Endothelial cell of umbilical vein (primary cell): ENCODE results near the gene PHLDB2. TPM values are rescaled to one million over a fixed set of nuclear protein-coding genes. Genes with fewer than 3 reads are reported as not detected.

Source experiments
- BruUV-seq: library from RNA; stranded (reverse); fragments of 400-500 nt; replicated peaks from 2 replicates; lab custom pipeline; 2021; lab: Mats Ljungman, UMichigan
- CTCF ChIA-PET: fragments of 300-600, 350-600 bp; sonication (Branson Sonifier 250); formaldehyde crosslinking; loops from one replicate; lab custom pipeline; 2021; ENCODE audit warnings: antibody characterized with exemption, inconsistent platforms; lab: Charles Lee
- POLR2A ChIA-PET: fragments of 300-600, 350-600 bp; sonication (Branson Sonifier 250); formaldehyde crosslinking; loops from one replicate; lab custom pipeline; 2021; ENCODE audit warnings: antibody characterized with exemption, inconsistent platforms; lab: Charles Lee
- DNase-seq: peaks from one replicate; pipeline ENCODE4 v3.0.0-alpha.2; 2011; ENCODE audit warnings: low read depth, low spot score
- FAIRE-seq: peaks from 2 replicates; lab custom pipeline; 2011; peaks lifted over from hg19 to GRCh38; lab: Jason Lieb, UNC
- H2AFZ ChIP-seq: 2 replicates; pipeline ENCODE4 v1.6.0; 2012; ENCODE audit warnings: low read depth, low read length, control low read depth, inconsistent platforms
- H3K27ac ChIP-seq: 2 replicates; pipeline ENCODE4 v1.5.1; 2011; ENCODE audit warnings: low read depth, mild to moderate bottlenecking, control low read depth, low read length, moderate library complexity; ENCODE audit not compliant: insufficient read depth
- H3K27me3 ChIP-seq, 2 experiments: 2 replicates each; pipeline versions ENCODE4 v1.6.0 to v1.6.1; 2011; ENCODE audit warnings: low read length in 2 of 2, mixed read lengths in 1 of 2; ENCODE audit not compliant: control insufficient read depth in 2 of 2, insufficient read depth in 2 of 2
- H3K36me3 ChIP-seq, 2 experiments: 2 replicates in 1 of 2; 3 replicates in 1 of 2; pipeline ENCODE4 v1.5.1; 2011; ENCODE audit warnings: low read length in 2 of 2, mild to moderate bottlenecking in 1 of 2, moderate library complexity in 1 of 2; ENCODE audit not compliant: control insufficient read depth in 2 of 2, insufficient read depth in 2 of 2; ENCODE audit errors: extremely low read depth in 1 of 2
- H3K4me1 ChIP-seq: 3 replicates; pipeline ENCODE4 v1.5.1; 2011; ENCODE audit warnings: mild to moderate bottlenecking, low read length; ENCODE audit not compliant: control insufficient read depth, insufficient read depth; ENCODE audit errors: extremely low read depth
- H3K4me2 ChIP-seq: 2 replicates; pipeline ENCODE4 v1.6.1; 2011; ENCODE audit warnings: low read length, control low read depth, mixed read lengths; ENCODE audit not compliant: insufficient read depth
- H3K4me3 ChIP-seq, 3 experiments: fragments of 200-600 bp in 1 of 3; sonication (generic), shearing (Covaris generic) in 1 of 3; replicated peaks in 1 of 3; 2 replicates each; pipeline ENCODE4 v1.5.1; 2011 to 2016; ENCODE audit warnings: control low read depth in 3 of 3, low read length in 3 of 3, mild to moderate bottlenecking in 2 of 3, inconsistent platforms in 1 of 3, low read depth in 1 of 3, moderate library complexity in 1 of 3; ENCODE audit not compliant: insufficient read depth in 1 of 3
- H3K79me2 ChIP-seq: 2 replicates; pipeline ENCODE4 v1.6.0; 2012; ENCODE audit warnings: low read length, inconsistent platforms; ENCODE audit not compliant: control insufficient read depth, insufficient read depth
- H3K9ac ChIP-seq: replicated peaks from 2 replicates; pipeline ENCODE3; 2011; ENCODE audit warnings: low read length, control low read depth; ENCODE audit not compliant: insufficient read depth; ENCODE audit errors: extremely low read depth
- H3K9me1 ChIP-seq: replicated peaks from 3 replicates; pipeline ENCODE4 v1.6.0; 2011; ENCODE audit warnings: mild to moderate bottlenecking, low read length; ENCODE audit not compliant: control insufficient read depth, insufficient read depth; ENCODE audit errors: extremely low read depth
- H3K9me3 ChIP-seq: replicated peaks from 2 replicates; pipeline ENCODE4 v1.5.1; 2012; ENCODE audit warnings: low read length, inconsistent platforms; ENCODE audit not compliant: control insufficient read depth, insufficient read depth
- H4K20me1 ChIP-seq: replicated peaks from 2 replicates; pipeline ENCODE3; 2011; ENCODE audit warnings: mild to moderate bottlenecking, low read length; ENCODE audit not compliant: control insufficient read depth, insufficient read depth; ENCODE audit errors: extremely low read depth
- EZH2 ChIP-seq: IDR thresholded peaks from 2 replicates; pipeline ENCODE4 v1.6.1; 2012; ENCODE audit warnings: borderline replicate concordance, low read depth, mild to moderate bottlenecking, moderate library complexity, low read length, inconsistent platforms; ENCODE audit not compliant: severe bottlenecking
- FOS ChIP-seq: IDR thresholded peaks from 2 replicates; pipeline ENCODE4 v1.6.1; 2011; ENCODE audit warnings: mild to moderate bottlenecking, low read length, moderate library complexity, borderline replicate concordance; ENCODE audit not compliant: insufficient read depth
- GATA2 ChIP-seq: IDR thresholded peaks from 2 replicates; pipeline ENCODE4 v1.7.0; 2011; ENCODE audit warnings: low read depth, mild to moderate bottlenecking, moderate library complexity, mixed read lengths, low read length; ENCODE audit not compliant: insufficient read length, insufficient read depth
- MAX ChIP-seq: IDR thresholded peaks from 2 replicates; pipeline ENCODE4 v1.6.1; 2011; ENCODE audit not compliant: insufficient read depth, insufficient read length
- MYC ChIP-seq: IDR thresholded peaks from one replicate; pipeline ENCODE4 v1.6.1; 2011; ENCODE audit warnings: mild to moderate bottlenecking, low read depth, low read length
- POLR2A ChIP-seq: IDR thresholded peaks from 2 replicates; pipeline ENCODE4 v1.6.1; 2012; ENCODE audit warnings: low read depth, mild to moderate bottlenecking, control low read depth, low read length
- POLR2AphosphoS5 ChIP-seq: IDR thresholded peaks from 2 replicates; pipeline ENCODE4 v1.6.1; 2012; ENCODE audit warnings: low read depth, mild to moderate bottlenecking, control low read depth, low read length, moderate library complexity; ENCODE audit not compliant: insufficient read depth
- dilution Hi-C: fragments of 300-500 bp; cut with MboI; formaldehyde crosslinking; loops from one replicate; pipeline ENCODE4 v1.15.0; 2019; ENCODE audit warnings: low sequenced_read_pairs; ENCODE audit not compliant: extremely low pct_ligation_motif_present
- intact Hi-C: fragments of 100-400 bp; cut with micrococcal nuclease; formaldehyde crosslinking; loops from one replicate; pipeline ENCODE4 v1.10.0; 2022
- polyA plus RNA-seq, 4 experiments: library from polyadenylated mRNA; depleted of rRNA in 3 of 4; stranded (reverse) in 3 of 4; unstranded in 1 of 4; fragments of >200 nt; gene quantifications; 2 replicates each; pipeline versions ENCODE4 v1.2.1 to v1.2.3, GENCODE V29; 2011 to 2012; ENCODE audit warnings: missing spikeins in 1 of 4
- total RNA-seq: library from RNA; stranded (reverse); gene quantifications from 2 replicates; pipeline ENCODE4 v1.2.3, GENCODE V29; 2021
- TF ChIP-seq, protein P1 (sequence below), 2 donors: IDR thresholded peaks; 1 replicate in 1 of 2; 2 replicates in 1 of 2; pipeline ENCODE4 v1.5.1; 2011; ENCODE audit warnings: low read length in 2 of 2, mild to moderate bottlenecking in 2 of 2, moderate library complexity in 2 of 2, control low read depth in 1 of 2, inconsistent platforms in 1 of 2, low read depth in 1 of 2; ENCODE audit not compliant: insufficient read depth in 1 of 2; ENCODE audit errors: extremely low read depth in 1 of 2

PHLDB2 gene
- total and polyA plus RNA-seq, 2 donors (not counting 3 experiments of a cell fraction or from before 2014, with no cell fraction given) = 22.4 to 104 TPM

- dilution Hi-C loops = loop anchor here (25.0 kb wide), 1 partner anchor 123 kb away; no protein-coding TSS in a partner anchor
- TF ChIP-seq POLR2A (peak; percentile 19), GATA2 (no peak), MAX (no peak), FOS (no peak), MYC (no peak), EZH2 (no peak), POLR2AphosphoS5 (peak; percentile 71)
- TF ChIP-seq, protein P1, sequence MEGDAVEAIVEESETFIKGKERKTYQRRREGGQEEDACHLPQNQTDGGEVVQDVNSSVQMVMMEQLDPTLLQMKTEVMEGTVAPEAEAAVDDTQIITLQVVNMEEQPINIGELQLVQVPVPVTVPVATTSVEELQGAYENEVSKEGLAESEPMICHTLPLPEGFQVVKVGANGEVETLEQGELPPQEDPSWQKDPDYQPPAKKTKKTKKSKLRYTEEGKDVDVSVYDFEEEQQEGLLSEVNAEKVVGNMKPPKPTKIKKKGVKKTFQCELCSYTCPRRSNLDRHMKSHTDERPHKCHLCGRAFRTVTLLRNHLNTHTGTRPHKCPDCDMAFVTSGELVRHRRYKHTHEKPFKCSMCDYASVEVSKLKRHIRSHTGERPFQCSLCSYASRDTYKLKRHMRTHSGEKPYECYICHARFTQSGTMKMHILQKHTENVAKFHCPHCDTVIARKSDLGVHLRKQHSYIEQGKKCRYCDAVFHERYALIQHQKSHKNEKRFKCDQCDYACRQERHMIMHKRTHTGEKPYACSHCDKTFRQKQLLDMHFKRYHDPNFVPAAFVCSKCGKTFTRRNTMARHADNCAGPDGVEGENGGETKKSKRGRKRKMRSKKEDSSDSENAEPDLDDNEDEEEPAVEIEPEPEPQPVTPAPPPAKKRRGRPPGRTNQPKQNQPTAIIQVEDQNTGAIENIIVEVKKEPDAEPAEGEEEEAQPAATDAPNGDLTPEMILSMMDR (IDR thresholded peaks at IDR 0.05; ENCODE audit: extremely low read depth in 1 of 2, insufficient read depth in 1 of 2, low read depth in 1 of 2, low read length in 2 of 2) = peak; percentile 32 to 41
- ChIA-PET CTCF (interaction anchor here (0.5 to 8.7 kb wide), 57 partner anchors 8 to 251 kb away, joined by 3 to 424 read pairs (median 4); partner anchors contain the start of gene ABHD10), POLR2A (interaction anchor here (0.6 to 1.7 kb wide), 11 partner anchors 9 to 143 kb away, joined by 3 to 8 read pairs (median 5); partner anchors contain the start of gene ABHD10)
- Histone ChIP-seq H3K4me3 (peak overlapping the region; percentile 75 to 95 (median 93)), H3K9ac (peak overlapping the region; percentile 90), H2AFZ (peak overlapping the region; percentile 46), H3K4me1 (peaks cover 46% of the 10 kb centered on the region), H4K20me1 (no peaks in the 10 kb centered on the region), H3K27me3 (no peaks in the 10 kb centered on the region), H3K36me3 (no peaks in the 10 kb centered on the region), H3K27ac (peak overlapping the region; percentile 98), H3K9me3 (no peaks in the 10 kb centered on the region), H3K79me2 (peaks cover 44% of the 10 kb centered on the region), H3K9me1 (no peaks in the 10 kb centered on the region), H3K4me2 (peak overlapping the region; percentile 99)
- DNase-seq = peak; percentile 88
- TSS peak; percentile 32 for BruUV-seq
- FAIRE-seq = peak; percentile 83
- intact Hi-C loops = loop anchor here (1.0 to 2.0 kb wide), 5 partner anchors 9 to 143 kb away; no protein-coding TSS in a partner anchor
Measured at GRCh38 chr3:111859974-111860859, 1.2 kb downstream of the PHLDB2 start.
